Gastroesophageal sphincter (tissue), 3 donors: ENCODE measurements around the gene EIF4EBP2.

Experiments used
- CTCF ChIP-seq, 4 experiments: fragments of 200-600 bp in 2 of 4; fragments of 450-650 bp in 2 of 4; sonication (generic) in 1 of 4; IDR thresholded peaks; one replicate each; pipeline ENCODE4 v1.5.1; 2017 to 2019; ENCODE audit warnings: antibody characterized with exemption in 4 of 4, mild to moderate bottlenecking in 2 of 4, moderate library complexity in 2 of 4
- POLR2A ChIP-seq, 2 donors: fragments of 450-650 bp; IDR thresholded peaks; one replicate each; pipeline ENCODE4 v1.6.1; 2017; ENCODE audit warnings: antibody characterized with exemption in 2 of 2, mild to moderate bottlenecking in 2 of 2, moderate library complexity in 1 of 2

GRCh38 chr10:70425096-70425495 lies 21.2 kb downstream of the EIF4EBP2 start:
- no peak for TF ChIP-seq CTCF (IDR thresholded peaks at IDR 0.05)
- no peak for TF ChIP-seq POLR2A (IDR thresholded peaks at IDR 0.05)
